Activated CD8-positive, alpha-beta T cell treated with anti-CD3 and anti-CD28 coated beads for 36 hours (primary cell): Measurements from ENCODE around the gene TRIO. TPM values are rescaled to one million over a fixed set of nuclear protein-coding genes. Genes with fewer than 3 reads are reported as not detected.

Source experiments
- ATAC-seq: fragments of 200-7000 bp; cut with Tn5 transposase; one replicate; pipeline ENCODE4 v1.10.0; 2021; ENCODE audit warnings: mild to moderate bottlenecking, moderate library complexity
- CTCF ChIA-PET: fragments of 350-600 bp; sonication (Branson Sonifier 250); formaldehyde crosslinking; loops from one replicate; lab custom pipeline; 2021; ENCODE audit warnings: antibody characterized with exemption; lab: Charles Lee
- POLR2A ChIA-PET: fragments of 350-600 bp; sonication (Branson Sonifier 250); formaldehyde crosslinking; loops from one replicate; lab custom pipeline; 2021; ENCODE audit warnings: antibody characterized with exemption; lab: Charles Lee
- DNase-seq: peaks from one replicate; pipeline ENCODE4 v3.0.0-alpha.2; 2020
- H3K27ac Mint-ChIP-seq: one replicate; pipeline ENCODE4 v1.8.0; 2021; ENCODE audit warnings: mild to moderate bottlenecking, mixed read lengths
- H3K27me3 Mint-ChIP-seq: one replicate; pipeline ENCODE4 v1.8.0; 2021; ENCODE audit warnings: mixed read lengths
- H3K36me3 Mint-ChIP-seq: one replicate; pipeline ENCODE4 v1.8.0; 2021; ENCODE audit warnings: low read depth, mixed read lengths
- H3K4me1 Mint-ChIP-seq: one replicate; pipeline ENCODE4 v1.8.0; 2021; ENCODE audit warnings: low read depth, mixed read lengths
- H3K4me3 Mint-ChIP-seq: one replicate; pipeline ENCODE4 v1.8.0; 2021; ENCODE audit warnings: mild to moderate bottlenecking, moderate library complexity, mixed read lengths
- H3K9me3 Mint-ChIP-seq: one replicate; pipeline ENCODE4 v1.8.0; 2021; ENCODE audit warnings: mixed read lengths
- CTCF ChIP-seq: fragments of 200-600 bp; IDR thresholded peaks from one replicate; pipeline ENCODE4 v1.8.0; 2022; ENCODE audit warnings: antibody characterized with exemption, mild to moderate bottlenecking
- intact Hi-C: fragments of 100-400 bp; cut with micrococcal nuclease; formaldehyde crosslinking; loops from one replicate; pipeline ENCODE4 v1.10.0; 2022
- total RNA-seq, 2 experiments: library from RNA; stranded (reverse); gene quantifications; one replicate each; pipeline ENCODE4 v1.2.3, GENCODE V29; 2021

TRIO gene
- total RNA-seq, 2 experiments from 2014 or later, result 11.4 to 11.5 TPM

GRCh38 chr5:14239951-14240350 lies 96.8 kb downstream of the TRIO start:
- intact Hi-C loops, result no loop called here
- Mint-ChIP-seq H3K4me1 (no peaks in the 10 kb centered on the region), H3K27ac (no peak overlapping the region), H3K9me3 (no peaks in the 10 kb centered on the region), H3K4me3 (no peak overlapping the region), H3K27me3 (peaks cover 4% of the 10 kb centered on the region), H3K36me3 (no peaks in the 10 kb centered on the region)
- no peak for TF ChIP-seq CTCF
- POLR2A ChIA-PET, result no interaction called here
- no peak for DNase-seq
- no peak for ATAC-seq
- CTCF ChIA-PET, result no interaction called here

- Mint-ChIP-seq H3K4me1 (no peaks in the 10 kb centered on the region), H3K36me3 (no peaks in the 10 kb centered on the region), H3K9me3 (no peaks in the 10 kb centered on the region), H3K4me3 (no peak overlapping the region), H3K27me3 (peaks cover 2% of the 10 kb centered on the region), H3K27ac (no peak overlapping the region)
- DNase-seq (no peak), ATAC-seq (no peak)
- ChIA-PET POLR2A (no interaction called here), CTCF (no interaction called here)
- intact Hi-C loops, result no loop called here
- no peak for TF ChIP-seq CTCF
Measured at GRCh38 chr5:14240359-14240758, 97.2 kb downstream of the TRIO start.

- POLR2A ChIA-PET, result no interaction called here
- no peak for TF ChIP-seq CTCF
- Mint-ChIP-seq H3K27ac (no peak overlapping the region), H3K9me3 (no peaks in the 10 kb centered on the region), H3K4me3 (no peak overlapping the region), H3K4me1 (no peaks in the 10 kb centered on the region), H3K36me3 (no peaks in the 10 kb centered on the region), H3K27me3 (peaks cover 2% of the 10 kb centered on the region)
- intact Hi-C loops, result no loop called here
- CTCF ChIA-PET, result interaction anchor here (1.4 kb wide), 1 partner anchor 29 kb away, joined by 3 read pairs; no protein-coding TSS in a partner anchor
- ATAC-seq, result no peak
- DNase-seq, result no peak
Measured at GRCh38 chr5:14241141-14241540, 98.0 kb downstream of the TRIO start.

GRCh38 chr5:14242447-14242846 lies 99.3 kb downstream of the TRIO start:
- no peaks in the 10 kb centered on the region for H3K9me3 Mint-ChIP-seq
- DNase-seq (no peak), ATAC-seq (no peak)
- no peaks in the 10 kb centered on the region for H3K4me1 Mint-ChIP-seq
- no peak overlapping the region for H3K4me3 Mint-ChIP-seq
- H3K27ac Mint-ChIP-seq, result no peak overlapping the region
- intact Hi-C loops, result no loop called here
- ChIA-PET POLR2A (no interaction called here), CTCF (no interaction called here)
- TF ChIP-seq CTCF, result no peak
- no peaks in the 10 kb centered on the region for H3K36me3 Mint-ChIP-seq
- H3K27me3 Mint-ChIP-seq, result peaks cover 2% of the 10 kb centered on the region

- DNase-seq, result no peak
- H3K27me3 Mint-ChIP-seq, result peaks cover 2% of the 10 kb centered on the region
- ChIA-PET CTCF (no interaction called here), POLR2A (no interaction called here)
- no peaks in the 10 kb centered on the region for H3K36me3 Mint-ChIP-seq
- H3K9me3 Mint-ChIP-seq, result no peaks in the 10 kb centered on the region
- no peak overlapping the region for H3K27ac Mint-ChIP-seq
- no peak for ATAC-seq
- TF ChIP-seq CTCF, result no peak
- no peaks in the 10 kb centered on the region for H3K4me1 Mint-ChIP-seq
- H3K4me3 Mint-ChIP-seq, result no peak overlapping the region
- intact Hi-C loops, result no loop called here
Measured at GRCh38 chr5:14242871-14243383, 99.8 kb downstream of the TRIO start.
